MM.1S (cell line): ENCODE measurements around the gene SFN.

Experiments used
- EZH2 ChIP-seq: fragments of 300-600 bp; sonication (generic); optimal IDR thresholded peaks from 2 replicates; pipeline ENCODE3; 2017; ENCODE audit warnings: low read depth, mild to moderate bottlenecking, antibody characterized with exemption, low read length, mixed read lengths
- EZH2phosphoT487 ChIP-seq: fragments of 300-600 bp; sonication (generic); IDR thresholded peaks from 2 replicates; pipeline ENCODE4 v1.6.1; 2018; ENCODE audit warnings: antibody characterized with exemption, low read length
- TF ChIP-seq, protein P1 (sequence below): fragments of 300-600 bp; sonication (generic); IDR thresholded peaks from 2 replicates; pipeline ENCODE4 v1.5.1; 2016; ENCODE audit warnings: antibody characterized with exemption, low read length, mixed read lengths

DNA sequence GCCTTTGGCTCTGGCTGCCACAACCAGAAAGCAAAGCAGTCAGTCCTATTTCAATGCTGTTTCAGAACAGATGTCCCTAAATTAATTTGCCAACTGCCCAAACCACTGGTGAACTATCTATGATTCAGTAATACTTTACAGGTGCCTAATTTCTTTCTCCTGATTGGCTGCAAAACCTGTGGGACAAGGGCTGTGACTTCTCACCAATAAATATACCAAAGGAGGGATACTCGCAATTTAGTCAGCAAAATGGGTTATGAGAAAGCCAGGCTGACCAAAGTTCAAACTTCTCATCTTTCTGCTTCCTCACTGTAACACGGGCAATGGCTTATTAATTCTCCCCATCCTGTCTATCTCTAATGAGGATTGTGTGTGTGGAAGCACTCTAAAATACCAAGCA is 14.4 kb downstream of the SFN start:
- TF ChIP-seq, protein P1, sequence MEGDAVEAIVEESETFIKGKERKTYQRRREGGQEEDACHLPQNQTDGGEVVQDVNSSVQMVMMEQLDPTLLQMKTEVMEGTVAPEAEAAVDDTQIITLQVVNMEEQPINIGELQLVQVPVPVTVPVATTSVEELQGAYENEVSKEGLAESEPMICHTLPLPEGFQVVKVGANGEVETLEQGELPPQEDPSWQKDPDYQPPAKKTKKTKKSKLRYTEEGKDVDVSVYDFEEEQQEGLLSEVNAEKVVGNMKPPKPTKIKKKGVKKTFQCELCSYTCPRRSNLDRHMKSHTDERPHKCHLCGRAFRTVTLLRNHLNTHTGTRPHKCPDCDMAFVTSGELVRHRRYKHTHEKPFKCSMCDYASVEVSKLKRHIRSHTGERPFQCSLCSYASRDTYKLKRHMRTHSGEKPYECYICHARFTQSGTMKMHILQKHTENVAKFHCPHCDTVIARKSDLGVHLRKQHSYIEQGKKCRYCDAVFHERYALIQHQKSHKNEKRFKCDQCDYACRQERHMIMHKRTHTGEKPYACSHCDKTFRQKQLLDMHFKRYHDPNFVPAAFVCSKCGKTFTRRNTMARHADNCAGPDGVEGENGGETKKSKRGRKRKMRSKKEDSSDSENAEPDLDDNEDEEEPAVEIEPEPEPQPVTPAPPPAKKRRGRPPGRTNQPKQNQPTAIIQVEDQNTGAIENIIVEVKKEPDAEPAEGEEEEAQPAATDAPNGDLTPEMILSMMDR = no peak
- TF ChIP-seq EZH2phosphoT487 (no peak), EZH2 (no peak)
